IMR-90 (cell line): Measurements from ENCODE around the gene CDK5RAP2.

ENCODE experiments used
- CEBPB ChIP-seq: IDR thresholded peaks from 2 replicates; pipeline ENCODE4 v1.6.1; 2012; ENCODE audit warnings: low read depth, low read length, improper control_type of control experiment
- ELK1 ChIP-seq: fragments of 150-350 bp; IDR thresholded peaks from 2 replicates; pipeline ENCODE4 v1.6.1; 2016; ENCODE audit warnings: low read depth, mild to moderate bottlenecking, low read length, moderate library complexity, borderline replicate concordance
- FOS ChIP-seq: fragments of 150-350 bp; IDR thresholded peaks from 2 replicates; pipeline ENCODE4 v1.6.1; 2016; ENCODE audit warnings: low read depth, low read length
- MAFK ChIP-seq: IDR thresholded peaks from 2 replicates; pipeline ENCODE4 v1.6.1; 2012; ENCODE audit warnings: low read depth, low read length, improper control_type of control experiment
- MAZ ChIP-seq: IDR thresholded peaks from 2 replicates; pipeline ENCODE4 v1.6.1; 2012; ENCODE audit warnings: low read depth, mild to moderate bottlenecking, low read length, improper control_type of control experiment, moderate library complexity, borderline replicate concordance
- MXI1 ChIP-seq: IDR thresholded peaks from 2 replicates; pipeline ENCODE4 v1.6.1; 2012; ENCODE audit warnings: low read depth, mild to moderate bottlenecking, low read length, moderate library complexity, borderline replicate concordance
- POLR2A ChIP-seq: IDR thresholded peaks from 2 replicates; pipeline ENCODE4 v1.6.1; 2012; ENCODE audit warnings: mild to moderate bottlenecking, low read depth, low read length
- RAD21 ChIP-seq: IDR thresholded peaks from 2 replicates; pipeline ENCODE4 v1.6.1; 2012; ENCODE audit warnings: low read length, improper control_type of control experiment
- RCOR1 ChIP-seq: IDR thresholded peaks from 2 replicates; pipeline ENCODE4 v1.6.1; 2012; ENCODE audit warnings: mild to moderate bottlenecking, low read length, improper control_type of control experiment; ENCODE audit not compliant: insufficient replicate concordance
- TF ChIP-seq, protein P1 (sequence below): conservative IDR thresholded peaks from 2 replicates; pipeline ENCODE4 v1.5.1; 2012; ENCODE audit warnings: mild to moderate bottlenecking, low read depth, low read length, improper control_type of control experiment
- TF ChIP-seq, protein P2 (sequence below): fragments of 150-350 bp; IDR thresholded peaks from 2 replicates; pipeline ENCODE4 v1.6.1; 2017; ENCODE audit warnings: mild to moderate bottlenecking, antibody characterized with exemption, low read length, low read depth

DNA sequence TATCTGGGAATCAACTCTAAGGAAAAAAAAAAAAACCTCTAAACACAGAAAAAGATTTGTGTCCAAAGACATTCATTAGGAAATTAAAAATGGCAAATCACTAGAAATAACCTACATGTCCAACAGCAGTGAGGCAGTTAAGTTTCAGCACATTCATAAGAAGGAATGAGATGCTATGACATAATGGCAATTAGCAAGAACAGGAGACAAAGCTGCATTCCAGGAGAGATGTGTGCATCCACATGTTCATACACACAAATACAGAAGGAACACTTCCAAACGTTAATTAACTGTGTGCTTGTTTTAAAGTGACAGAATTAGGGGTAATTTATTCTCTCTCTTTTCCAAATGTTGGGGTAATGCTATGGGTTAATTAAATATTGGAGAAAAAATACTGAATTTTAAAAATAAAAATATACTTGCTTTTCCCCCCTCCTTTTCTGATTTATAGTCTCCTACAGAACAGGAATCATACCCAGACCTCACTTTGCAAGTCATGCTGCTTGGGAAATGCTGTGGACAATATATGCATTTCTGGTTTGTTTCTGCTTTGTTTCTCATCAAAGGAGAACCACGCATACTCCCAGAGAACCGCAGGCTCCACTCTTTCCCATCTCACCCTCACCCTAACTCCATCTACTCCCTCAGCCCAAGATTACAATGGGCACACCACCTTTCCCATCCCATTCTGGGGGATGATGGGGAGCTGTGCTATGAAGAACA lies 114.1 kb downstream of the CDK5RAP2 start:
- TF ChIP-seq, protein P1, sequence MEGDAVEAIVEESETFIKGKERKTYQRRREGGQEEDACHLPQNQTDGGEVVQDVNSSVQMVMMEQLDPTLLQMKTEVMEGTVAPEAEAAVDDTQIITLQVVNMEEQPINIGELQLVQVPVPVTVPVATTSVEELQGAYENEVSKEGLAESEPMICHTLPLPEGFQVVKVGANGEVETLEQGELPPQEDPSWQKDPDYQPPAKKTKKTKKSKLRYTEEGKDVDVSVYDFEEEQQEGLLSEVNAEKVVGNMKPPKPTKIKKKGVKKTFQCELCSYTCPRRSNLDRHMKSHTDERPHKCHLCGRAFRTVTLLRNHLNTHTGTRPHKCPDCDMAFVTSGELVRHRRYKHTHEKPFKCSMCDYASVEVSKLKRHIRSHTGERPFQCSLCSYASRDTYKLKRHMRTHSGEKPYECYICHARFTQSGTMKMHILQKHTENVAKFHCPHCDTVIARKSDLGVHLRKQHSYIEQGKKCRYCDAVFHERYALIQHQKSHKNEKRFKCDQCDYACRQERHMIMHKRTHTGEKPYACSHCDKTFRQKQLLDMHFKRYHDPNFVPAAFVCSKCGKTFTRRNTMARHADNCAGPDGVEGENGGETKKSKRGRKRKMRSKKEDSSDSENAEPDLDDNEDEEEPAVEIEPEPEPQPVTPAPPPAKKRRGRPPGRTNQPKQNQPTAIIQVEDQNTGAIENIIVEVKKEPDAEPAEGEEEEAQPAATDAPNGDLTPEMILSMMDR, result no peak
- TF ChIP-seq POLR2A, result no peak
- TF ChIP-seq CEBPB, result no peak
- no peak for TF ChIP-seq FOS
- TF ChIP-seq RAD21, result no peak
- TF ChIP-seq MAZ, result no peak
- no peak for TF ChIP-seq RCOR1
- no peak for TF ChIP-seq MAFK
- TF ChIP-seq, protein P2, sequence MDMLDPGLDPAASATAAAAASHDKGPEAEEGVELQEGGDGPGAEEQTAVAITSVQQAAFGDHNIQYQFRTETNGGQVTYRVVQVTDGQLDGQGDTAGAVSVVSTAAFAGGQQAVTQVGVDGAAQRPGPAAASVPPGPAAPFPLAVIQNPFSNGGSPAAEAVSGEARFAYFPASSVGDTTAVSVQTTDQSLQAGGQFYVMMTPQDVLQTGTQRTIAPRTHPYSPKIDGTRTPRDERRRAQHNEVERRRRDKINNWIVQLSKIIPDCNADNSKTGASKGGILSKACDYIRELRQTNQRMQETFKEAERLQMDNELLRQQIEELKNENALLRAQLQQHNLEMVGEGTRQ, result no peak
- TF ChIP-seq MXI1, result no peak
- TF ChIP-seq ELK1, result no peak
